Activated CD8-positive, alpha-beta T cell treated with anti-CD3 and anti-CD28 coated beads, Interleukin-2, amount 10 ng/mL, durations not matched to agents 7 days and 5 days (primary cell): Measurements from ENCODE around the gene CDC42EP1. TPM values are rescaled to one million over a fixed set of nuclear protein-coding genes. Genes with fewer than 3 reads are reported as not detected.

Experiments used
- ATAC-seq: fragments of 150-1000 bp; cut with Tn5 transposase; one replicate; pipeline ENCODE4 v1.10.0; 2021; ENCODE audit warnings: moderate library complexity
- CTCF ChIA-PET: fragments of 350-600 bp; sonication (Branson Sonifier 250); formaldehyde crosslinking; loops from one replicate; lab custom pipeline; 2021; ENCODE audit warnings: antibody characterized with exemption; lab: Charles Lee
- POLR2A ChIA-PET: fragments of 350-600 bp; sonication (Branson Sonifier 250); formaldehyde crosslinking; loops from one replicate; lab custom pipeline; 2021; ENCODE audit warnings: antibody characterized with exemption; lab: Charles Lee
- DNase-seq: peaks from one replicate; pipeline ENCODE4 v3.0.0-alpha.2; 2020
- H3K27ac Mint-ChIP-seq: one replicate; pipeline ENCODE4 v1.8.0; 2021; ENCODE audit warnings: mild to moderate bottlenecking, mixed read lengths
- H3K27me3 Mint-ChIP-seq: one replicate; pipeline ENCODE4 v1.8.0; 2021; ENCODE audit warnings: low read depth, mixed read lengths
- H3K36me3 Mint-ChIP-seq: one replicate; pipeline ENCODE4 v1.8.0; 2021; ENCODE audit warnings: low read depth, mixed read lengths
- H3K4me1 Mint-ChIP-seq: one replicate; pipeline ENCODE4 v1.8.0; 2021; ENCODE audit warnings: low read depth, mixed read lengths
- H3K4me3 Mint-ChIP-seq: one replicate; pipeline ENCODE4 v1.8.0; 2021; ENCODE audit warnings: mild to moderate bottlenecking, mixed read lengths
- H3K9me3 Mint-ChIP-seq: one replicate; pipeline ENCODE4 v1.8.0; 2022; ENCODE audit warnings: mixed read lengths; ENCODE audit not compliant: insufficient read depth
- total RNA-seq, 2 experiments: library from RNA; stranded (reverse); gene quantifications; one replicate each; pipeline ENCODE4 v1.2.3, GENCODE V29; 2021

CDC42EP1 gene, protein sequence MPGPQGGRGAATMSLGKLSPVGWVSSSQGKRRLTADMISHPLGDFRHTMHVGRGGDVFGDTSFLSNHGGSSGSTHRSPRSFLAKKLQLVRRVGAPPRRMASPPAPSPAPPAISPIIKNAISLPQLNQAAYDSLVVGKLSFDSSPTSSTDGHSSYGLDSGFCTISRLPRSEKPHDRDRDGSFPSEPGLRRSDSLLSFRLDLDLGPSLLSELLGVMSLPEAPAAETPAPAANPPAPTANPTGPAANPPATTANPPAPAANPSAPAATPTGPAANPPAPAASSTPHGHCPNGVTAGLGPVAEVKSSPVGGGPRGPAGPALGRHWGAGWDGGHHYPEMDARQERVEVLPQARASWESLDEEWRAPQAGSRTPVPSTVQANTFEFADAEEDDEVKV
- total RNA-seq, result under 1 TPM; 0.13 to 0.21 TPM

GRCh38 chr22:37559901-37560607 lies at the start of gene CDC42EP1:
Gene CDC42EP1 (plus strand): TSS chr22:37560480. CDS start chr22:37566350, 5,870 bp downstream.
- no peaks in the 10 kb centered on the region for H3K36me3 Mint-ChIP-seq
- peaks cover 74% of the 10 kb centered on the region for H3K27me3 Mint-ChIP-seq
- no peak within 1 kb of the TSS for H3K27ac Mint-ChIP-seq
- H3K4me3 Mint-ChIP-seq, result peak within 1 kb of the TSS; percentile 5
- H3K4me1 Mint-ChIP-seq, result peaks cover 23% of the 10 kb centered on the region
- ChIA-PET CTCF (interaction anchor here (15.3 kb wide), 1 partner anchor 15 kb away, joined by 493 read pairs; no protein-coding TSS in a partner anchor), POLR2A (no interaction called here)
- ATAC-seq, result peak; percentile 25
- no peaks in the 10 kb centered on the region for H3K9me3 Mint-ChIP-seq
- DNase-seq, result no peak

DNA sequence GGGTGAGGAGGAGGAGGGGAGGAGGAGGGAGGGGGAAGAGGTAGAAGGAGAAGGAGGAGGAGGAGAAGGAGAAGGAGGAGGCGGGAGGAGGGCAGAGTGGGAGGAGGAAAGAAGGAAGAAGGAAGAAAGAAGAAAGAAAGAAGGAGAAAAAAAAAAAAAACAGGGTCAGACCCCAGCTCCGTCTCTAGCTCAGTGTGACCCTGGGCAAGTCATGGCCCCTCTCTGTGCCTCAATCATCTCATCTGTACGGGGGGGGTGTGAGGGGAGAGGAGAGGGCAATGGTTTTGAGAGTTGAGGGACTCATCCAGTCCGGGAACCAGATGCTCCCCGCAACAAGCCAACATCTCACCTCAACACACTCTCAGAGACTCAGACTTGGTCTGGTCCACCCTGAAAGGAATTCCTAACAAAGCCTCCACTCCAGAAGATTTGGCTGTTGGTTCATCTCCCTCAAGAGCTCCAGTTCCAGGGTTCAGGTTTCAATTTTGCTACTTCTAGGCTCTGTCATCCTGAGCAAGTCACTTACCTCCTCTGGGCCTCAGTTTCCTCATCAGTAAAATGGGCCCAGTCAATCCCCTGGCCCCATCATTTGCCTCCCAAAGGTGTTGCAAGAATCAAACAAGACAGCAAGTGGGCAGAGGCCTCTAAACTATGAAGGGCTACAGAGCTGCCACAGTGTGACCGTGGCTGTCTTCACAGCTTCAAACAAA lies 48.7 kb upstream of the CDC42EP1 start:
- ChIA-PET CTCF (interaction anchor here (1.9 kb wide), 1 partner anchor 12 kb away, joined by 8 read pairs; no protein-coding TSS in a partner anchor), POLR2A (no interaction called here)
- DNase-seq (no peak), ATAC-seq (no peak)
- H3K9me3 Mint-ChIP-seq, result no peaks in the 10 kb centered on the region
- no peaks in the 10 kb centered on the region for H3K36me3 Mint-ChIP-seq
- no peak overlapping the region for H3K4me3 Mint-ChIP-seq
- H3K4me1 Mint-ChIP-seq, result no peaks in the 10 kb centered on the region
- peaks cover 7% of the 10 kb centered on the region for H3K27me3 Mint-ChIP-seq
- H3K27ac Mint-ChIP-seq, result no peak overlapping the region

DNA sequence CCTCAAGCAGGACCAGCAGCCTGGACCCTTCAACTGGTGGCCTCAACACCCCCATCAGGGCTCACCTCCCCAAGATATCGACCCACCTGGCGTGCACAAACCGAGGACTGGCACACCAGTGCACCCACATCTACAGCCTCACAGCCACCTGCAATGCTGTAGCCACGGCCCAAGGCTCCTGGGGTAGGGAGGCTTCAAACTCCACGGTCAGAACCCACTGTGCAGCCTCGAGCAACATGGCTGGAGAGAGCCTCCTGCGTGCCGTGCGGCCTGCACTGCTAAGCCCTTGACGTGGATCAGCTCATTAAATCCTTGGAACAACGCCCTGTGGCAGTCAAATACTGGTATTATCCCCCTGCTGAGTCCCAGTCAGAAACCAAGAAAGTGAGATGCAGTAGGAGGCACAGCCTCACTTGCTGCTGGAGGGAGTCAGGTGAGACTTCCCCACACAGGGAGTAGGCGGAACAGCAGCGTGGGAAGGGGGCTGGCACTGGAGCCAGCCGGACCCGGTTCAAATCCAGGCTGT lies 45.7 kb upstream of the CDC42EP1 start:
- no peak for ATAC-seq

DNA sequence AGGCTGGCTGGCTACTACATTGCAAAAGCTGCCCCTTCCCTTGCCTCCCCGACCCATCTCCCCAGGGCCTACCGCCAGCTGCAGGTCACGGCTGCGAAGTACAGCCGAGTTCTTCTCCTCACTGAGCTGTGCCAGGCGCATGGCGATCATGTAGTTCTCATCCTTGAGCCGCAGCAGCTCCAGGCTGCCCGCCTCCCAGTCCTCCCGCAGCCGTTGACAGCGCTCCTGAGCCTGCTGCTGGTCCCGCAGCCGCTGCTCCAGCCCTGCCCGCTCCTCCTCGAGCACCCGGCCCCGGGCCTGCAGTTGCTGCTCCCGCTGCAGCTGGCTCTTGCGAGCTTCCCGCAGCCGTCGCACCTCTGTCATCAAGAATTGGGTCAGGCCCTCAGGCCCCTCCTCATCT lies 44.4 kb upstream of the CDC42EP1 start:
- Mint-ChIP-seq H3K27ac (no peak overlapping the region), H3K9me3 (no peaks in the 10 kb centered on the region), H3K4me1 (peaks cover 6% of the 10 kb centered on the region), H3K36me3 (no peaks in the 10 kb centered on the region), H3K4me3 (no peak overlapping the region), H3K27me3 (peaks cover 28% of the 10 kb centered on the region)
- ATAC-seq (no peak), DNase-seq (no peak)
- ChIA-PET POLR2A (no interaction called here), CTCF (interaction anchor here (0.7 kb wide), 1 partner anchor 82 kb away, joined by 3 read pairs; no protein-coding TSS in a partner anchor)

More for the DNA sequence above, 45.7 kb upstream of the CDC42EP1 start:
- Mint-ChIP-seq H3K27ac (no peak overlapping the region), H3K27me3 (peaks cover 20% of the 10 kb centered on the region), H3K9me3 (no peaks in the 10 kb centered on the region), H3K4me1 (peaks cover 6% of the 10 kb centered on the region), H3K4me3 (no peak overlapping the region), H3K36me3 (no peaks in the 10 kb centered on the region)
- DNase-seq, result no peak
- ChIA-PET POLR2A (no interaction called here), CTCF (no interaction called here)

DNA sequence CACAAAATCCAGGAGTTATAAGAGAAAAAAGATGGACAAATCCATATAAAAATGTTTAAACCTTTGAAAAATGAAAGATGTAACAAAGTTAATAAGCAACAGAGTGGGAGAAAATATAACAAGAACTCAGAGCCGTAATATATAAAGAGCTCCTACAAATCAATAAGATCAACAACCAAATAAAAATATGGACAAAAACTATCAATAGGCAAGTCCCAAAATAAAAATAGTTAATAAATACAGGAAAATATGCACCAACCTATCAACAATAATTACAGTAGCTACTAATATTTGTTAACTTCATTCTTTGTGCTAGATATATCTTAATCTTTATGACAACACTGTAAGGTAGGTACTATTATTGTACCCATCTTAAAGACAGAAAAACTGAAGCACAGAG lies 43.8 kb upstream of the CDC42EP1 start:
- CTCF ChIA-PET, result interaction anchor here (0.7 kb wide), 1 partner anchor 83 kb away, joined by 3 read pairs; no protein-coding TSS in a partner anchor
- H3K27me3 Mint-ChIP-seq, result peaks cover 34% of the 10 kb centered on the region
- H3K4me3 Mint-ChIP-seq, result no peak overlapping the region
- no peaks in the 10 kb centered on the region for H3K36me3 Mint-ChIP-seq
- H3K4me1 Mint-ChIP-seq, result peaks cover 6% of the 10 kb centered on the region
- no peaks in the 10 kb centered on the region for H3K9me3 Mint-ChIP-seq
- H3K27ac Mint-ChIP-seq, result no peak overlapping the region
- DNase-seq (no peak), ATAC-seq (no peak)
- POLR2A ChIA-PET, result no interaction called here

- H3K27me3 Mint-ChIP-seq, result peaks cover 46% of the 10 kb centered on the region
Measured at GRCh38 chr22:37517826-37518450, 42.3 kb upstream of the CDC42EP1 start.

DNA sequence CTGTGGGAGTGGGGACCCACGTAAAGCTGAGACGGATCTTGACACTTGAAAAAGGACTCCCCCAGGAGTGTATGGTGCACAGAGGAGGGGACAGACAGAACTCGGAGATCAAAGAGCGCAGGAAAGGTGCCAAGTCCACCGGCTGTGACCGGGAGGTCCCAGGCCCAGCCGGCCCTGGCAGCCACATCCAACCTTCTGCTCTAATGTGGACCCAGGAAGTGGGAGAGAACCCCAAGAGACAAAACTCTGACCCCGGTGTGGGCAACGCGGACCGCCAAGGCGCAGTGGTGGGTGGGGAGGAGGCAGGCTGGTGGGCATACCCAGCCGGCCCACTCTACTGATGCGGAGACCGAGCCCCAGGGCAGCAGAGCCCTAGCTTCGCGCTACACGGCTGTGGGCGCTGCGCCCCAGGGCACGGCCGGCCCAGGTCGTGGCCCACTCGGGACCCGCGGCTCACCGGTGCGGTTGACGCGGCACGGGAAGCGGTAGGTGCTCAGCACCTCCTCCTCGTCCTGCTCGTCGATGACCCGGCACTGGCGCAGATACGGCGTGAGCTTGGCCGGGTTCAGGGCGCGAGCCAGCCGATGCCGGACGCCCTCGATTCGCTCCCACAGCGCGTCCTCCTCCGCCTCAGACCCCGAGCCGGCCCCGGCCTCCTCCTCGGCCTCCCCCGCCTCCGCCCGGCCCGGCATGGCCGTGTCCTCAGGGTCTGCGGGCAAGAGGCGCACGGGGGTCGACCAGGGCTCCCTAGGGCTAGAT lies 41.6 kb upstream of the CDC42EP1 start:
- peaks cover 53% of the 10 kb centered on the region for H3K27me3 Mint-ChIP-seq
- ATAC-seq, result peak; percentile 27

More at GRCh38 chr22:37517826-37518450, 42.3 kb upstream of the CDC42EP1 start:
- ATAC-seq, result no peak
- H3K9me3 Mint-ChIP-seq, result no peaks in the 10 kb centered on the region
- peaks cover 6% of the 10 kb centered on the region for H3K4me1 Mint-ChIP-seq
- ChIA-PET CTCF (interaction anchor here (1.3 to 1.5 kb wide), 2 partner anchors 20 to 75 kb away, joined by 3 to 6 read pairs; no protein-coding TSS in a partner anchor), POLR2A (no interaction called here)
- H3K27ac Mint-ChIP-seq, result no peak overlapping the region
- no peak for DNase-seq
- H3K36me3 Mint-ChIP-seq, result no peaks in the 10 kb centered on the region
- H3K4me3 Mint-ChIP-seq, result peak overlapping the region; percentile 57

DNA sequence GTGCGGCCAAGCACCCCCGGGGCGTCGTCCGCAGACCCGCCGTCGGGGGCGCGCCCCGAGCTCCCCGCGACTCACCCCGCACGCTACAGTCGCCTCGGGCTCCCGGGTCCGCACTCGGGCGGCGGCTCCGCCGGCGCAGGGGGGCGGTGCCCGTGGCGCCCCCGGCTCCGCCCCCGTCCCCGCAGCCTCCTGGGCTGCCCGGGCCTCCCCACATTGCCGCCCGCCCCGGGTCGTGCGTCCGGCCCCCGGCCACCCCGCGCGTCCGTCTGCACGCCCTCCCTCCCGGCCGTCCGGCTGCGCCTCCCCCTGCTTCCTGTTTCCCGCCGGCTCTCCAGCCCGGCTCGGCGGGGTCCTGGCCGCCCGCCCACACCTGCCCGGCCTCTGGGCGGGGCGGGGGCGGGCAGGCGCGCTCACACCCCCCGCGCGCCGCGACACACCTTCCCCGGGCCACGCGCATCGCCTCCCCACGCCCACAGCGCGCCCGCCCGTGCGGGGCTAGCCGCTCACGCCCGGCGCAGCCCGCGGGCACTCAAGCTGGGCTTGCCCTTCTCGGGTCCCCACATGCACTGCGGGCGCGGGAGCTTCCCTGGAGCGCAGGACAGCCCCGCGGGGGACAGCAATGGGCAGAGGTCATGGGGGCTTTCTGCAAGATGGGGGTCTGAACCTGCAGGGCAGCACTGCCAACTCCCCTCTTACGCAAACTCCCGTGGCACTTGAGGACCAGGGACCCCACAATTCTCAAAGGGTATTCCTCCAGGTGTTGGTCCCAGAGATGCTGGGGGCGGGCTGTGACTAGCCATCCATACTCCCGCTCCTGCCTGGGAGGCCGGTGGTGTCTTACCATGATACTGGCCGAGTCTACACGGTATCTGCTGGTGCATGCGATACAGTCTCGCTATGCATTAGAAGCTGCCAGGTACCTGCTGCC lies 40.7 kb upstream of the CDC42EP1 start, which contains the start of gene CARD10:
CARD10 (minus strand) TSS at position 148 of the 928 bp plus-strand sequence. CDS start 215 bp downstream, outside the sequence.
- ChIA-PET CTCF (interaction anchor here (1.0 to 1.5 kb wide), 2 partner anchors 23 to 73 kb away, joined by 3 to 6 read pairs; no protein-coding TSS in a partner anchor), POLR2A (no interaction called here)
- peak; percentile 82 for ATAC-seq
- DNase-seq, result no peak
- no peaks in the 10 kb centered on the region for H3K36me3 Mint-ChIP-seq
- H3K4me1 Mint-ChIP-seq, result peaks cover 6% of the 10 kb centered on the region
- H3K9me3 Mint-ChIP-seq, result no peaks in the 10 kb centered on the region
- H3K27ac Mint-ChIP-seq, result no peak within 1 kb of the TSS
- H3K4me3 Mint-ChIP-seq, result peak within 1 kb of the TSS; percentile 57
- peaks cover 56% of the 10 kb centered on the region for H3K27me3 Mint-ChIP-seq

More for the DNA sequence above, 41.6 kb upstream of the CDC42EP1 start:
- Mint-ChIP-seq H3K27ac (no peak overlapping the region), H3K4me3 (peak overlapping the region; percentile 57), H3K4me1 (peaks cover 6% of the 10 kb centered on the region), H3K36me3 (no peaks in the 10 kb centered on the region), H3K9me3 (no peaks in the 10 kb centered on the region)
- no peak for DNase-seq
- ChIA-PET POLR2A (no interaction called here), CTCF (interaction anchor here (1.0 to 1.5 kb wide), 2 partner anchors 22 to 74 kb away, joined by 3 to 6 read pairs; no protein-coding TSS in a partner anchor)

DNA sequence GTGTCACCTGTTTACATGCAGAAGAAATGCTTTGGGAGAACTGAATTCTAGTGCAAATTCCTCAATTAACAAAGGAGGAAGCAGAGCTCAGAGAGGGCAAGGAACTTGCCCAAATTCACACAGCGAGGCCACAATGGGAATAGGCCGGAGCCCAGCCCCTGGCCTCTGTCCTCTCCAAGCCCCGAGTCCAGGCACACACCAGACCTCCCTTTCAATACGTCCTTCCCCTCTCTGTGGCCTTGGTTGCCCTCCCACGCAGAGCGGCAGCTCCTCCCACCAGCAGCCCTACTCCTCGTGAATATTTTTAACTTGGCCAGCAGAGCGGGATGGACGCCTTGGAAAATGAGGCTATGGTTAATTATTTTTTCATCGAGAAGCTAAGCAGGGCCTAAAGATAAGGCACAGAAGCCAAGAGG lies 39.5 kb upstream of the CDC42EP1 start:
- ChIA-PET CTCF (no interaction called here), POLR2A (interaction anchor here (0.6 kb wide), 1 partner anchor 299 kb away, joined by 3 read pairs; no protein-coding TSS in a partner anchor)
- no peak overlapping the region for H3K27ac Mint-ChIP-seq
- no peak for DNase-seq
- ATAC-seq, result no peak
- no peaks in the 10 kb centered on the region for H3K9me3 Mint-ChIP-seq
- peak overlapping the region; percentile 22 for H3K4me3 Mint-ChIP-seq
- no peaks in the 10 kb centered on the region for H3K36me3 Mint-ChIP-seq
- H3K27me3 Mint-ChIP-seq, result peaks cover 54% of the 10 kb centered on the region
- peaks cover 8% of the 10 kb centered on the region for H3K4me1 Mint-ChIP-seq
